Measurements from ENCODE around the gene BTBD9. TPM values are rescaled to one million over a fixed set of nuclear protein-coding genes. Genes with fewer than 3 reads are reported as not detected.
A peak's percentile ranks its signal among the peaks of the same experiment; 100 is the strongest.

BTBD9 gene
- total RNA-seq, 1 donor from 2014 or later: 10.3 TPM

- Histone ChIP-seq H3K9me3 (ENCODE audit: insufficient read depth, low read depth, low read length) (no peaks in the 10 kb centered on the region), H3K4me1 (ENCODE audit: insufficient read depth, low read length) (no peaks in the 10 kb centered on the region), H3K27ac (ENCODE audit: low read depth, low read length) (no peak overlapping the region), H3K9ac (ENCODE audit: low read length) (no peak overlapping the region), H3K27me3 (ENCODE audit: insufficient read depth, low read length) (no peaks in the 10 kb centered on the region), H4K20me1 (ENCODE audit: insufficient read depth, low read length) (peaks cover 11% of the 10 kb centered on the region), H3K79me2 (ENCODE audit: insufficient read depth, low read length) (no peaks in the 10 kb centered on the region), H3K4me2 (ENCODE audit: low read length) (no peak overlapping the region), H2AFZ (ENCODE audit: low read depth, low read length) (no peak overlapping the region), H3K4me3 (ENCODE audit: insufficient read depth, low read depth, low read length) (no peak overlapping the region), H3K36me3 (ENCODE audit: insufficient read depth, low read length) (no peaks in the 10 kb centered on the region)
- Mint-ChIP-seq H3K36me3 (ENCODE audit: low read depth, unreplicated experiment) (no peaks in the 10 kb centered on the region), H3K9me3 (ENCODE audit: unreplicated experiment) (no peaks in the 10 kb centered on the region), H3K4me1 (ENCODE audit: low read depth, unreplicated experiment) (peaks cover 15% of the 10 kb centered on the region), H3K4me3 (ENCODE audit: unreplicated experiment) (no peak overlapping the region), H3K27me3 (ENCODE audit: low read depth, unreplicated experiment) (peaks cover 1% of the 10 kb centered on the region), H3K27ac (ENCODE audit: unreplicated experiment) (no peak overlapping the region)
- TF ChIP-seq EZH2 (IDR thresholded peaks at IDR 0.05; ENCODE audit: insufficient read depth, low read length): no peak
- TF ChIP-seq, protein P1, sequence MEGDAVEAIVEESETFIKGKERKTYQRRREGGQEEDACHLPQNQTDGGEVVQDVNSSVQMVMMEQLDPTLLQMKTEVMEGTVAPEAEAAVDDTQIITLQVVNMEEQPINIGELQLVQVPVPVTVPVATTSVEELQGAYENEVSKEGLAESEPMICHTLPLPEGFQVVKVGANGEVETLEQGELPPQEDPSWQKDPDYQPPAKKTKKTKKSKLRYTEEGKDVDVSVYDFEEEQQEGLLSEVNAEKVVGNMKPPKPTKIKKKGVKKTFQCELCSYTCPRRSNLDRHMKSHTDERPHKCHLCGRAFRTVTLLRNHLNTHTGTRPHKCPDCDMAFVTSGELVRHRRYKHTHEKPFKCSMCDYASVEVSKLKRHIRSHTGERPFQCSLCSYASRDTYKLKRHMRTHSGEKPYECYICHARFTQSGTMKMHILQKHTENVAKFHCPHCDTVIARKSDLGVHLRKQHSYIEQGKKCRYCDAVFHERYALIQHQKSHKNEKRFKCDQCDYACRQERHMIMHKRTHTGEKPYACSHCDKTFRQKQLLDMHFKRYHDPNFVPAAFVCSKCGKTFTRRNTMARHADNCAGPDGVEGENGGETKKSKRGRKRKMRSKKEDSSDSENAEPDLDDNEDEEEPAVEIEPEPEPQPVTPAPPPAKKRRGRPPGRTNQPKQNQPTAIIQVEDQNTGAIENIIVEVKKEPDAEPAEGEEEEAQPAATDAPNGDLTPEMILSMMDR (IDR thresholded peaks at IDR 0.05; ENCODE audit: insufficient read depth, low read depth, low read length): no peak
- DNase-seq (ENCODE audit: low read depth) (no peak), FAIRE-seq (no peak)
Measured at GRCh38 chr6:38225766-38226165, 414.0 kb downstream of the BTBD9 start.

GRCh38 chr6:38221251-38221650 is 418.5 kb downstream of the BTBD9 start:
- FAIRE-seq (no peak), DNase-seq (ENCODE audit: low read depth) (no peak)
- Mint-ChIP-seq H3K4me3 (ENCODE audit: unreplicated experiment) (no peak overlapping the region), H3K36me3 (ENCODE audit: low read depth, unreplicated experiment) (no peaks in the 10 kb centered on the region), H3K27me3 (ENCODE audit: low read depth, unreplicated experiment) (no peaks in the 10 kb centered on the region), H3K4me1 (ENCODE audit: low read depth, unreplicated experiment) (peaks cover 3% of the 10 kb centered on the region), H3K9me3 (ENCODE audit: unreplicated experiment) (no peaks in the 10 kb centered on the region), H3K27ac (ENCODE audit: unreplicated experiment) (peak overlapping the region; percentile 38)
- H3K9ac ChIP-seq (ENCODE audit: low read length): no peak overlapping the region
- no peak overlapping the region for H2AFZ ChIP-seq (ENCODE audit: low read depth, low read length)
- H3K4me3 ChIP-seq (ENCODE audit: insufficient read depth, low read depth, low read length): no peak overlapping the region
- no peaks in the 10 kb centered on the region for H3K27me3 ChIP-seq (ENCODE audit: insufficient read depth, low read length)
- H3K27ac ChIP-seq (ENCODE audit: low read depth, low read length): no peak overlapping the region
- no peaks in the 10 kb centered on the region for H3K36me3 ChIP-seq (ENCODE audit: insufficient read depth, low read length)
- H3K4me1 ChIP-seq (ENCODE audit: insufficient read depth, low read length): no peaks in the 10 kb centered on the region
- no peaks in the 10 kb centered on the region for H3K79me2 ChIP-seq (ENCODE audit: insufficient read depth, low read length)
- H4K20me1 ChIP-seq (ENCODE audit: insufficient read depth, low read length): no peaks in the 10 kb centered on the region
- TF ChIP-seq, protein P1 (IDR thresholded peaks at IDR 0.05; ENCODE audit: insufficient read depth, low read depth, low read length): no peak
- TF ChIP-seq EZH2 (IDR thresholded peaks at IDR 0.05; ENCODE audit: insufficient read depth, low read length): no peak
- H3K9me3 ChIP-seq (ENCODE audit: insufficient read depth, low read depth, low read length): no peaks in the 10 kb centered on the region
- no peak overlapping the region for H3K4me2 ChIP-seq (ENCODE audit: low read length)

- no peak overlapping the region for H2AFZ ChIP-seq (ENCODE audit: low read depth, low read length)
- H3K4me3 Mint-ChIP-seq (ENCODE audit: unreplicated experiment): no peak overlapping the region
- no peaks in the 10 kb centered on the region for H3K4me1 ChIP-seq (ENCODE audit: insufficient read depth, low read length)
- H3K9me3 Mint-ChIP-seq (ENCODE audit: unreplicated experiment): no peaks in the 10 kb centered on the region
- H3K4me1 Mint-ChIP-seq (ENCODE audit: low read depth, unreplicated experiment): no peaks in the 10 kb centered on the region
- no peaks in the 10 kb centered on the region for H3K27me3 Mint-ChIP-seq (ENCODE audit: low read depth, unreplicated experiment)
- H3K4me2 ChIP-seq (ENCODE audit: low read length): no peak overlapping the region
- no peak overlapping the region for H3K27ac Mint-ChIP-seq (ENCODE audit: unreplicated experiment)
- no peak overlapping the region for H3K27ac ChIP-seq (ENCODE audit: low read depth, low read length)
- no peak overlapping the region for H3K9ac ChIP-seq (ENCODE audit: low read length)
- H3K9me3 ChIP-seq (ENCODE audit: insufficient read depth, low read depth, low read length): no peaks in the 10 kb centered on the region
- H3K79me2 ChIP-seq (ENCODE audit: insufficient read depth, low read length): no peaks in the 10 kb centered on the region
- DNase-seq (ENCODE audit: low read depth): no peak
- H3K36me3 ChIP-seq (ENCODE audit: insufficient read depth, low read length): no peaks in the 10 kb centered on the region
- no peak overlapping the region for H3K4me3 ChIP-seq (ENCODE audit: insufficient read depth, low read depth, low read length)
- no peaks in the 10 kb centered on the region for H3K27me3 ChIP-seq (ENCODE audit: insufficient read depth, low read length)
- peaks cover 1% of the 10 kb centered on the region for H3K36me3 Mint-ChIP-seq (ENCODE audit: low read depth, unreplicated experiment)
- no peaks in the 10 kb centered on the region for H4K20me1 ChIP-seq (ENCODE audit: insufficient read depth, low read length)
- TF ChIP-seq, protein P1 (IDR thresholded peaks at IDR 0.05; ENCODE audit: insufficient read depth, low read depth, low read length): no peak
- TF ChIP-seq EZH2 (IDR thresholded peaks at IDR 0.05; ENCODE audit: insufficient read depth, low read length): no peak
- no peak for FAIRE-seq
Measured at GRCh38 chr6:38220069-38220723, 419.5 kb downstream of the BTBD9 start.
